ENCODE data around the gene CCL23.
"Not testable (repeated sequence)": the region's sequence is repeated elsewhere in the genome, so short reads cannot be mapped to it uniquely, and the experiment has no call there.

CCL23 gene

DNA sequence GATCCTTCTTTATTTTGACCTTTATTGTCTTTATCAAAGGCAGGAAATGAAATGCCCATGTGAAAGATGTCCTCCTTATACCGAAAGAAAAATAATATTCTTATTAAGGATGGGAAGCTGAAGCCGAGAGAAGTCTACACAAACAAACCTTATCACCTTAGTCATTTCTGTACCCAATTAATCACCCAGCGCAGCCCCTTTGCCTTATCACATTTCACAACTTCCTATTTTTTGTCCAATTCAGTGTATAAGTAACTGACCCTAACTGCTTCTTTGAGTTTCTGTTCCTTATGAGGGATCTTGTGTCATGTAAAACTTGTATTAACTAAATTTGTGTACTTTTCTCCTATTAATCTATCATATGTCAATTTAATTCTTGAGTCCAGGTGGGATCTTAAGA lies 16.4 kb upstream of the CCL23 start:
- Histone ChIP-seq H3K4me1 (ENCODE audit: control insufficient read depth, insufficient read depth, low read length) (no peaks in the 10 kb centered on the region), H3K36me3 (ENCODE audit: control insufficient read depth, insufficient read depth, low read length) (no peaks in the 10 kb centered on the region), H3K9me3 (ENCODE audit: control insufficient read depth, insufficient read depth, low read length) (no peaks in the 10 kb centered on the region), H3K9ac (ENCODE audit: low read depth, low read length) (no peak overlapping the region), H3K27ac (ENCODE audit: low read depth, low read length) (no peak overlapping the region), H3K27me3 (ENCODE audit: control insufficient read depth, insufficient read depth, low read length) (no peaks in the 10 kb centered on the region), H3K4me3 (ENCODE audit: low read depth, low read length) (no peak overlapping the region)

GRCh38 chr17:36030956-36031355 lies 13.2 kb upstream of the CCL23 start:
- Histone ChIP-seq H3K9me3 (ENCODE audit: control insufficient read depth, insufficient read depth, low read length) (no peaks in the 10 kb centered on the region), H3K27ac (ENCODE audit: low read depth, low read length) (no peak overlapping the region), H3K27me3 (ENCODE audit: control insufficient read depth, insufficient read depth, low read length) (no peaks in the 10 kb centered on the region), H3K9ac (ENCODE audit: low read depth, low read length) (no peak overlapping the region), H3K4me3 (ENCODE audit: low read depth, low read length) (no peak overlapping the region), H3K4me1 (ENCODE audit: control insufficient read depth, insufficient read depth, low read length) (no peaks in the 10 kb centered on the region), H3K36me3 (ENCODE audit: control insufficient read depth, insufficient read depth, low read length) (no peaks in the 10 kb centered on the region)

- Histone ChIP-seq H3K4me3 (ENCODE audit: low read depth, low read length) (no peak overlapping the region), H3K27me3 (ENCODE audit: control insufficient read depth, insufficient read depth, low read length) (no peaks in the 10 kb centered on the region)
Measured at GRCh38 chr17:36027761-36028160, 10.0 kb upstream of the CCL23 start.

GRCh38 chr17:36024106-36024869 lies 6.5 kb upstream of the CCL23 start:
- Histone ChIP-seq H3K9ac (ENCODE audit: low read depth, low read length) (no peak overlapping the region), H3K36me3 (ENCODE audit: control insufficient read depth, insufficient read depth, low read length) (no peaks in the 10 kb centered on the region), H3K4me1 (ENCODE audit: control insufficient read depth, insufficient read depth, low read length) (no peaks in the 10 kb centered on the region), H3K9me3 (ENCODE audit: control insufficient read depth, insufficient read depth, low read length) (peaks cover 2% of the 10 kb centered on the region; the same call in 1 of the 2 replicates), H3K27ac (ENCODE audit: low read depth, low read length) (no peak overlapping the region), H3K4me3 (ENCODE audit: low read depth, low read length) (no peak overlapping the region), H3K27me3 (ENCODE audit: control insufficient read depth, insufficient read depth, low read length) (no peaks in the 10 kb centered on the region)

More at GRCh38 chr17:36027761-36028160, 10.0 kb upstream of the CCL23 start:
- Histone ChIP-seq H3K36me3 (ENCODE audit: control insufficient read depth, insufficient read depth, low read length) (no peaks in the 10 kb centered on the region), H3K4me1 (ENCODE audit: control insufficient read depth, insufficient read depth, low read length) (no peaks in the 10 kb centered on the region), H3K9ac (ENCODE audit: low read depth, low read length) (no peak overlapping the region), H3K9me3 (ENCODE audit: control insufficient read depth, insufficient read depth, low read length) (peaks cover 2% of the 10 kb centered on the region; the same call in 1 of the 2 replicates), H3K27ac (ENCODE audit: low read depth, low read length) (no peak overlapping the region)

- no peak overlapping the region for H3K9ac ChIP-seq (ENCODE audit: low read depth, low read length)
Measured at GRCh38 chr17:36019423-36019822, 1.7 kb upstream of the CCL23 start.

GRCh38 chr17:36016555-36016954 lies 1.2 kb downstream of the CCL23 start:
- no peaks in the 10 kb centered on the region for H3K4me1 ChIP-seq (ENCODE audit: control insufficient read depth, insufficient read depth, low read length)
- no peaks in the 10 kb centered on the region for H3K36me3 ChIP-seq (ENCODE audit: control insufficient read depth, insufficient read depth, low read length)
- no peak overlapping the region for H3K27ac ChIP-seq (ENCODE audit: low read depth, low read length)
- no peak overlapping the region for H3K9ac ChIP-seq (ENCODE audit: low read depth, low read length)
- no peak overlapping the region for H3K4me3 ChIP-seq (ENCODE audit: low read depth, low read length)
- peaks cover 8% of the 10 kb centered on the region; the same call in 1 of the 2 replicates for H3K9me3 ChIP-seq (ENCODE audit: control insufficient read depth, insufficient read depth, low read length)
- no peaks in the 10 kb centered on the region for H3K27me3 ChIP-seq (ENCODE audit: control insufficient read depth, insufficient read depth, low read length)

More at GRCh38 chr17:36019423-36019822, 1.7 kb upstream of the CCL23 start:
- Histone ChIP-seq H3K4me1 (ENCODE audit: control insufficient read depth, insufficient read depth, low read length) (no peaks in the 10 kb centered on the region), H3K27ac (ENCODE audit: low read depth, low read length) (no peak overlapping the region), H3K27me3 (ENCODE audit: control insufficient read depth, insufficient read depth, low read length) (no peaks in the 10 kb centered on the region), H3K4me3 (ENCODE audit: low read depth, low read length) (no peak overlapping the region), H3K36me3 (ENCODE audit: control insufficient read depth, insufficient read depth, low read length) (no peaks in the 10 kb centered on the region), H3K9me3 (ENCODE audit: control insufficient read depth, insufficient read depth, low read length) (peaks cover 2% of the 10 kb centered on the region; the same call in 1 of the 2 replicates)

DNA sequence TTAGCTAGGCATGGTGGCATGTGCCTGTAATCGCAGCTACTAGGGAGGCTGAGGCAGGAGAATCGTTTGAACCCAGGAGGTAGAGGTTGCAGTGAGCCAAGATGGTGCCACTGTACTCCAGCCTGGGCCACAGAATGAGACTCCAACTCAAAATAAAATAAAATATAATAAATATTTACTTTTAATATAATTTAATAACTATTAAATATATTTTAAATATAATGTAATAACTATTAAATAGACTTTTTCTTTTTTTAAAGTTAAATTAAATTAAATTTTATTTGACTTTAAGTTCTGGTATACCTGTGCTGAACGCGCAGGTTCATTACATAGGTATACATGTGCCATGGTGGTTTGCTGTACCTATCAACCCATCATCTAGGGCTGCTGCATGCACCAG lies 1.9 kb downstream of the CCL23 start:
- H3K27ac ChIP-seq (ENCODE audit: low read depth, low read length); H3K27me3 ChIP-seq (ENCODE audit: control insufficient read depth, insufficient read depth, low read length); H3K36me3 ChIP-seq (ENCODE audit: control insufficient read depth, insufficient read depth, low read length); H3K4me1 ChIP-seq (ENCODE audit: control insufficient read depth, insufficient read depth, low read length); H3K9me3 ChIP-seq (ENCODE audit: control insufficient read depth, insufficient read depth, low read length); H3K9ac ChIP-seq (ENCODE audit: low read depth, low read length); H3K4me3 ChIP-seq (ENCODE audit: low read depth, low read length): not testable (repeated sequence)

GRCh38 chr17:36014946-36015345 lies 2.8 kb downstream of the CCL23 start:
- Histone ChIP-seq H3K9me3 (ENCODE audit: control insufficient read depth, insufficient read depth, low read length) (peaks cover 8% of the 10 kb centered on the region; the same call in 1 of the 2 replicates), H3K36me3 (ENCODE audit: control insufficient read depth, insufficient read depth, low read length) (no peaks in the 10 kb centered on the region), H3K27me3 (ENCODE audit: control insufficient read depth, insufficient read depth, low read length) (no peaks in the 10 kb centered on the region)

DNA sequence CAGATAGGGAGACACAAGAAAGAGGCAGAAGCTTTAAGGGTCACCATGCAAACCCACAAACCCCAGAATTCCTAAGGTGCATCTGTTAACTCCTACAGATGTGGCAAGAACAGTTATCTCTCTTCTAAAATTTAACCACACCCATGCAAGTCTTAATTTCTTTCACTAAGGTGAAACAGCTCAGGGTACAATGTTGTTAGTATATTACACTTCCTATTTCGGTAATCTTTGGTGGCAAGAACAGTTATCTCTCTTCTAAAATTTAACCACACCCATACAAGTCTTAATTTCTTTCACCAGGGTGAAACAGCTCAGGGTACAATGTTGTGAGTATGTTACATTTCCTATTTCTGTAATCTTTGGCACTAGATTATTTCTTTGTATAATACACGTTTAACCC lies 6.6 kb downstream of the CCL23 start:
- Histone ChIP-seq H3K36me3 (ENCODE audit: control insufficient read depth, insufficient read depth, low read length) (no peaks in the 10 kb centered on the region), H3K4me3 (ENCODE audit: low read depth, low read length) (no peak overlapping the region), H3K9ac (ENCODE audit: low read depth, low read length) (no peak overlapping the region), H3K9me3 (ENCODE audit: control insufficient read depth, insufficient read depth, low read length) (peaks cover 27% of the 10 kb centered on the region), H3K27ac (ENCODE audit: low read depth, low read length) (no peak overlapping the region), H3K27me3 (ENCODE audit: control insufficient read depth, insufficient read depth, low read length) (no peaks in the 10 kb centered on the region), H3K4me1 (ENCODE audit: control insufficient read depth, insufficient read depth, low read length) (no peaks in the 10 kb centered on the region)

More at GRCh38 chr17:36014946-36015345, 2.8 kb downstream of the CCL23 start:
- Histone ChIP-seq H3K27ac (ENCODE audit: low read depth, low read length) (no peak overlapping the region), H3K4me1 (ENCODE audit: control insufficient read depth, insufficient read depth, low read length) (no peaks in the 10 kb centered on the region), H3K9ac (ENCODE audit: low read depth, low read length) (no peak overlapping the region), H3K4me3 (ENCODE audit: low read depth, low read length) (no peak overlapping the region)

GRCh38 chr17:36008998-36009665 lies 8.6 kb downstream of the CCL23 start:
- H3K4me1 ChIP-seq (ENCODE audit: control insufficient read depth, insufficient read depth, low read length), result no peaks in the 10 kb centered on the region
- no peaks in the 10 kb centered on the region for H3K36me3 ChIP-seq (ENCODE audit: control insufficient read depth, insufficient read depth, low read length)
- no peaks in the 10 kb centered on the region for H3K27me3 ChIP-seq (ENCODE audit: control insufficient read depth, insufficient read depth, low read length)
- H3K9ac ChIP-seq (ENCODE audit: low read depth, low read length), result no peak overlapping the region
- H3K4me3 ChIP-seq (ENCODE audit: low read depth, low read length), result no peak overlapping the region
- peaks cover 27% of the 10 kb centered on the region for H3K9me3 ChIP-seq (ENCODE audit: control insufficient read depth, insufficient read depth, low read length)
- no peak overlapping the region for H3K27ac ChIP-seq (ENCODE audit: low read depth, low read length)

DNA sequence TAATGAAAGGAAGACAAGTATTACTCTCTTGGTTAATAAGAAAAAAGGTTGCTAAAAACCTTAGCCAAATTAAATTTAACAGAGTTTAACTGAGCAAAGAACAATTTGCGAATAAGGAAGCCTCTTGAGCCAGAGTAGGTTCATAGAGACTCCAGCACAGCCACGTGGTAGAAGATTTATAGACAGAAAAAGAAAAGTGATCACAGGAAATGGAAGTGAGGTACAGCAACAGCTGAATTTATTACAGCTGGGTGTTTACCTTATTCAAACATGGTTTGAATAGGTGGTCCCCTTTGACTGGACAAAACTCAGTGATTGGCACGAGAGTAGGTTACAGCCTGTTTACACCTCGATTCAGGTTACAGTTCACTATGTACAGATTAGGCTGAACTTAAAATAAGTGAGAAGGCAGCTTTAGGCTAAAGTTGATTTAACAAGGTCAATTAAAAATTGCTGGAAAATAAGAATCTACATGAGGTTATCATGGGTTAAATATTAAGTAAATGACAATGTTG lies 13.1 kb downstream of the CCL23 start:
- no peak overlapping the region for H3K9ac ChIP-seq (ENCODE audit: low read depth, low read length)
- H3K4me3 ChIP-seq (ENCODE audit: low read depth, low read length), result no peak overlapping the region
- H3K27ac ChIP-seq (ENCODE audit: low read depth, low read length), result no peak overlapping the region
- H3K4me1 ChIP-seq (ENCODE audit: control insufficient read depth, insufficient read depth, low read length), result no peaks in the 10 kb centered on the region
- no peaks in the 10 kb centered on the region for H3K36me3 ChIP-seq (ENCODE audit: control insufficient read depth, insufficient read depth, low read length)
- H3K27me3 ChIP-seq (ENCODE audit: control insufficient read depth, insufficient read depth, low read length), result no peaks in the 10 kb centered on the region
- H3K9me3 ChIP-seq (ENCODE audit: control insufficient read depth, insufficient read depth, low read length), result peaks cover 16% of the 10 kb centered on the region
